ENCODE data around the gene IPO11.

The IPO11 gene

DNA sequence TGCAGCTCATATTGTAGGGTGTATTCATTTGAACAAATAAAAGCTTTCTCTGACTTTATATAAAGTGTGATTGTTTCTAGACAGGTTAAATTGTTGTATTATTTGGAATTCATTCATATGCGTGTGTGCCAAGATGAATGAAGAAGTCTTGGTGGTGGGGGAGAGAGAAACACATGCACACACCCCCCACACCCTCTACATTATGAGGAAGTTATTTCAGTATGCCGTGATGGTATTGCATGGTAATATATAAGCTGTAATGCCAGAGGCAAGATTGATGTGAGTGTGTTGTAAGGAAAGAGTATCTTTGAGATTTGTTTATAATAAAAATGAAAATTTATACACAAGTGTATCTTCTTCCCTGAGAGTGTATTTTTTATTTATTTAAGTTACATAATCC is 71.0 kb downstream of the IPO11 start:
- Mint-ChIP-seq H3K27ac (no peak overlapping the region), H3K4me3 (no peak overlapping the region), H3K36me3 (ENCODE audit: low read depth) (peaks cover 61% of the 10 kb centered on the region), H3K27me3 (ENCODE audit: low read depth) (no peaks in the 10 kb centered on the region), H3K4me1 (no peaks in the 10 kb centered on the region), H3K9me3 (peaks cover 9% of the 10 kb centered on the region)
- TF ChIP-seq CTCF (IDR thresholded peaks at IDR 0.05; ENCODE audit: unreplicated experiment in 3 of 3), result no peak

DNA sequence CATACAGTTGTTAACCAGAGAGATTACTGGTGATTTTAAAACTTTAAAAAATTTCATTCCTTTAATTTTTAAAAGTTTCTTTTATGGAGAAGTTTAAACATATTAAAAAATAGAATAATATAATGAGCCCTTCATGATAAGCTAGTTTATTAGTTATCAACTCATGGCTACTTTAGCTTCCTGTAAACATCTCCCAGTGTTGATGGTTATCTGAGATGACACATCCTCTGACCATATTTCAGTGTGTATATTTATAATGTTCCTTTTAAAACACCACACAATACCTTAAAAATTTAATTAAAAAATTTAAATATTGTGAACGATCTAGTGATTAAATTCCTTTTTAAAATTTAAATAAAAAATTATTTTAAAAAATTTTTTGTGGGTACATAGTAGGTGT is 74.1 kb downstream of the IPO11 start:
- H3K27ac Mint-ChIP-seq, result no peak overlapping the region
- no peaks in the 10 kb centered on the region for H3K9me3 Mint-ChIP-seq
- peaks cover 44% of the 10 kb centered on the region for H3K36me3 Mint-ChIP-seq (ENCODE audit: low read depth)
- H3K4me3 Mint-ChIP-seq, result no peak overlapping the region
- H3K27me3 Mint-ChIP-seq (ENCODE audit: low read depth), result no peaks in the 10 kb centered on the region
- TF ChIP-seq CTCF (IDR thresholded peaks at IDR 0.05; ENCODE audit: unreplicated experiment in 3 of 3), result no peak
- H3K4me1 Mint-ChIP-seq, result no peaks in the 10 kb centered on the region

DNA sequence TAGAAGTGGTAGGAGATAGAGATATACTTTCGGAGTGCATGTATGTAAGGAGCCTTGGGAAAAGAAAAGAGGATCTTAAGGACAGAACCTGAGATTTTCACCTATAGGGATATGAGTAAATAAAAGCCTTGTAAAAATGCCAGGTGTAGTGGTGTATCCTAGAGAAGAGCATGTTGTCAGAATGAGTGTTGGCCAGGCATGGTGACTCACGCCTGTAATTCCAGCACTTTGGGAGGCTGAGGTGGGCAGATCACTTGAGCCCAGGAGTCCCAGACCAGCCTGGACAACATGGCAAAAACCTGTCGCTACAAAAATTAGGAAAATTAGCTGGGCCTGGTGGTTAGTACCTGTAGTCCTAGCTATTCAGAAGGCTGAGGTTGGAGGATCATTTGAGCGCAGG is 76.0 kb downstream of the IPO11 start:
- H3K27me3 Mint-ChIP-seq (ENCODE audit: low read depth), result no peaks in the 10 kb centered on the region
- no peak overlapping the region for H3K4me3 Mint-ChIP-seq
- peaks cover 42% of the 10 kb centered on the region for H3K36me3 Mint-ChIP-seq (ENCODE audit: low read depth)
- H3K4me1 Mint-ChIP-seq, result no peaks in the 10 kb centered on the region
- no peaks in the 10 kb centered on the region for H3K9me3 Mint-ChIP-seq
- no peak overlapping the region for H3K27ac Mint-ChIP-seq
- no peak for TF ChIP-seq CTCF (IDR thresholded peaks at IDR 0.05; ENCODE audit: unreplicated experiment in 3 of 3)

- Mint-ChIP-seq H3K9me3 (no peaks in the 10 kb centered on the region), H3K4me3 (no peak overlapping the region), H3K36me3 (ENCODE audit: low read depth) (peaks cover 34% of the 10 kb centered on the region), H3K27ac (no peak overlapping the region), H3K4me1 (no peaks in the 10 kb centered on the region), H3K27me3 (ENCODE audit: low read depth) (no peaks in the 10 kb centered on the region)
- no peak for TF ChIP-seq CTCF (IDR thresholded peaks at IDR 0.05; ENCODE audit: unreplicated experiment in 3 of 3)
These were observed 76.9 kb downstream of the IPO11 start for GRCh38 chr5:62489471-62489870.

- Mint-ChIP-seq H3K4me3 (no peak overlapping the region), H3K9me3 (no peaks in the 10 kb centered on the region), H3K27ac (no peak overlapping the region), H3K27me3 (ENCODE audit: low read depth) (no peaks in the 10 kb centered on the region), H3K36me3 (ENCODE audit: low read depth) (peaks cover 24% of the 10 kb centered on the region), H3K4me1 (no peaks in the 10 kb centered on the region)
- no peak for TF ChIP-seq CTCF (IDR thresholded peaks at IDR 0.05; ENCODE audit: unreplicated experiment in 3 of 3)
These were observed 82.2 kb downstream of the IPO11 start for GRCh38 chr5:62494772-62495171.

- Mint-ChIP-seq H3K4me1 (no peaks in the 10 kb centered on the region), H3K27ac (no peak overlapping the region), H3K9me3 (no peaks in the 10 kb centered on the region), H3K27me3 (ENCODE audit: low read depth) (no peaks in the 10 kb centered on the region), H3K36me3 (ENCODE audit: low read depth) (peaks cover 22% of the 10 kb centered on the region), H3K4me3 (no peak overlapping the region)
- no peak for TF ChIP-seq CTCF (IDR thresholded peaks at IDR 0.05; ENCODE audit: unreplicated experiment in 3 of 3)
These were observed 84.3 kb downstream of the IPO11 start for GRCh38 chr5:62496876-62497275.

All from nephron (organoid).